GM18499 (cell line): Measurements from ENCODE around the gene LRRC51.
A peak's percentile ranks its signal among the peaks of the same experiment; 100 is the strongest.

Source experiments
- ATAC-seq: cut with Tn5 transposase; IDR thresholded peaks from one replicate; pipeline ENCODE4 v1.9.1; 2021; ENCODE audit warnings: moderate number of reproducible peaks; ENCODE audit not compliant: insufficient read depth, unreplicated experiment

LRRC51 gene, protein sequence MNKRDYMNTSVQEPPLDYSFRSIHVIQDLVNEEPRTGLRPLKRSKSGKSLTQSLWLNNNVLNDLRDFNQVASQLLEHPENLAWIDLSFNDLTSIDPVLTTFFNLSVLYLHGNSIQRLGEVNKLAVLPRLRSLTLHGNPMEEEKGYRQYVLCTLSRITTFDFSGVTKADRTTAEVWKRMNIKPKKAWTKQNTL

DNA sequence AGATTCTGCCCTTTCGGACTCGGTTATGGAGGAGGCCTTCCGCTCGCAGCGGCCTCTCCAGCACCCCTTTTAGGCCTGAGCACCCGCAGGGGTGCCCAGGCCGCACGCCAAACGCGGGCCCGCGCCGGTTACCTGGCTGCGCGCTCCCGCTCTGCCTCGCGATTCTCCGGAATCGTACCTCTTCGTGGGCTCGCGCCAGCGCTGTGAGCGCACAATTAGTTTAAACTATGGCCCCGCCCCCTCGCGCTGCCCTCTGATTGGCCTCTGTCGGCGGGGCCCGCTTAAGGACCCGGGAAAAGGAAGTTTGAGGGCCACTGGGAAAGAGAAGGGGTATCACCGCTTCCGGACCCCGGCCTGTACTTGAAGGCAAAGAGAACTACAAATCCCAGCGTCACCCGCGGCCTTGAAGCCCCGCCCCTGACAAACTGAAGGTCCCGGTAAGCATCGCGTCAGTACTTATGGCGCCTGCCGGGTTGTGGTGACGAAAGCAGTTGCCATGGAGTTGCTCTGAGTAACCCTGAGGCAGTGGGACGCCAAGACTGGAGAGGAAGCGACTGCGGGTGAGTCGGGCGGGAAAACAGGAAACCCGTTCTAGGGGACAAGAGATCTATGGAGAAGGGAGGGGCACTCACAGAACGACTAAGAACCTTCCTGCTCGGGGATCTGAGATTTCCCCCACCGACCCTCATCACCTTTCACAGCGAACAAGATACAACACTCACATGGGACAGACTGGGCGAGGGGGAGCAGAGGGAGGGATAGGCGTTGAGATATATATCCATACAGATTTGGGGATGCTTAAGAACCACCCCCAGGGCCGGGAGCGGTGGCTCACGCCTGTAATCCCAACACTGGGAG is at the start of gene LRRC51, which contains the start of gene NUMA1:
Gene LRRC51 (plus strand): TSS at position 525 of the 858 bp plus-strand sequence. CDS start 8,234 bp downstream, outside the sequence.
Gene NUMA1 (minus strand): TSS at position 217 of the 858 bp plus-strand sequence. CDS start 44,599 bp downstream, outside the sequence.
- peak; percentile 86 for ATAC-seq

DNA sequence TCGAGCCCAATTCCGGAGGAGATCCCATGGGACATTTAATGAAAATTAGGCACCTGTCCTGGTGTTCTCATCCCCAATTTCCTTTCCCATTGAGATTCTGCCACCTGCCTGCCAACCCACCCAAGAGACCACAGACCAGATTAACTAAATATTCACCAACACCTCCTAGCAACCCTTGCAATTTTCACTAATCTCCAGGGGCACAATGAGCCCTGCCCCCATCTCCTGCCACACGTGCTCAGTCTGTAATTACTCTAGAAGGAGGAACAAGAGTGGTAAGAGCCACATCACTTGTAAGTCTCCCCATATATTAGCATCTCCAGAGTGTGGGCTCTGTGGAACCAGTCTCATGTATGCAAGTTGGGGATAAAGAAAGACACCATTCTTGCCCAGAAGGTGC is 44.0 kb upstream of the LRRC51 start:
- ATAC-seq = no peak

DNA sequence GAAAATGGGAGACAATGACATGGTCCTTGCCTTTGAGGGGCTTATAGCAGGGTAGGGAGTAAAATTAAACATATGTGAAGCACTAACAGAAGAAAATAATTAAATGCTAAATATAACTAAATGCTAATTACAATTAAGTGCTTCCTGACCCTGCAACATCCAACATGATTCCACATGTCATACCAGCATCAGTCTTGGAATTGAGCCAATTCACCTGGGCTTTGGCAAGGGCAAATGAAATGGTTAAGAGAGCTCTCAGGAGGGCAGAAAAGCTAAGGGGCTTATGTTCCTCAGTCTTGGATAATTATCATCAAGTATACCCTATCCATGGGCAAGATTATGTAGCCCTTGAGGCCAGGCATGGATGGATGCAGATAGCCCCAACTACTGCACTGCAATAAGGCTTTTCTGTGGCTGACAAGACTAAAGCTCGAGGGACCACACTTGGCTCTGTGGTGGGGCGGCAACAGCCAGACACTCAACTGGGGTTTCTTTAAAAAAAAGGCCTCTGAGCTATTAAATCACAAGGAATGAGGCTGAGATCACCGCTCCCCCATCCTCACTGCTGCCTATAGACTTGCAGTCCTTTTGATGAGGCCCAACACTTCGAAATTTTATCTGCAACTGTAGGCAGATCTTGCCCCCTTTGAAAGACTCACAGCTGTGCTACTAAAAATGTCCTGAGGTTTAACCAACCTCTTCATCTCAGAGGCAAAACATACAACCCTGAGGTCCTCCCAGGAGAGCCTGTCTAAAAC is 42.9 kb upstream of the LRRC51 start:
- ATAC-seq = no peak

DNA sequence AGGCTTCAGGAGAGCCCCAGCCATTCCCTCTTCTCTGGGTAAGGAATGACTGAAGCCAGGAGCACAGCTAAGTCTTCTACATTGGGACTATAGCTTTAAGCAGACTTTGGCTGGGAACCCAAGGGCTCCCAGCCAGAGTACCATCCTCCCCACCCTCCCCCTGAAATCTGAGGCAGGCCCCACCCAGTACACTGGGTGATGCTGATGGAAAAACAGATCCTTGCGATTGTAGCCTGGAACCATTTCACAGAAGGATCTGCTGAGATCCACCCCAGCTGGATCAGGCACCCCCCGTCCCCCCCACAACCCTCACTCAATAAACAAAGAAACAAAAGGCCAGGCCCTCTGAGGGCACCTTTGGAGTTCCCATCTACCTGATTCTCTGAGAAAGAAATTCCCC is 42.2 kb upstream of the LRRC51 start:
- ATAC-seq = no peak

DNA sequence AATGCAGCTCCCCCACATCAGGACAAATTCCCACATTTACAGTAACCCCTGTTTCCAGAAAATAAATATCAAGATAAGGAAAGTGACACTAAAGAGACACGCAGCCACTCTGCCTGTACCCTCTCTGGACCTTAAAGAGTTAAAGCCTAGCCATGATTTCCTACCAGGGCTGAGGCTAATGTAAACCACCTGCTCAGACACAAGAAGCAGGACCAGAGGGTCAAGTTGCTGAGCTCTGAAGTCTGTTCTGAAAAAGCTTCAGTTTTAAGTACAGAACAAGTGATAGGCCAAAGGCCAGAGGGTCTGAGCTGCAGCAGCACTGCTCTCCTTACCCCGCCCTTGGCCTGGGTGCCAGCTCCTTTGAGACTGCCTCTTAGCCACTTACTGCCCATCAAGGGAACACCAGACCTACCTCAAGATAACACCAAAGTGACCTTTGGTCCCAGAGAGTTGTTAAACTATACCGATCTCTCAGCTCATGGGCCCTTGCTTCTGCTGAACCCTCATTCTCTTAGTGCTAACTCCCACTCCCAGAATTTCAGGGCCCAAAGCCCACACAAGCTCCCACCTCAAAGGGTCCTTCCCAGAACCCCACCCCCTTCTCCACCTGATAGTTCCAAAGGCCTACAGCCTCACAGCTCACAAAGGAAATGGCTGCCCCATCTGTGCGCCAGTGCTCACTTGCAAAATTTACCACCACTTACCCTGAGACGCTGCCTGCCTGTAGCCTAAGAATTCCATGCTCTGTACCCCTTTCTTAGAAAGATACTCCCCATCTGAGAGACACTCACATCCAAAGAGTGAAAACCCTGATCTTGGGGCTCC is 41.4 kb upstream of the LRRC51 start:
- no peak for ATAC-seq

DNA sequence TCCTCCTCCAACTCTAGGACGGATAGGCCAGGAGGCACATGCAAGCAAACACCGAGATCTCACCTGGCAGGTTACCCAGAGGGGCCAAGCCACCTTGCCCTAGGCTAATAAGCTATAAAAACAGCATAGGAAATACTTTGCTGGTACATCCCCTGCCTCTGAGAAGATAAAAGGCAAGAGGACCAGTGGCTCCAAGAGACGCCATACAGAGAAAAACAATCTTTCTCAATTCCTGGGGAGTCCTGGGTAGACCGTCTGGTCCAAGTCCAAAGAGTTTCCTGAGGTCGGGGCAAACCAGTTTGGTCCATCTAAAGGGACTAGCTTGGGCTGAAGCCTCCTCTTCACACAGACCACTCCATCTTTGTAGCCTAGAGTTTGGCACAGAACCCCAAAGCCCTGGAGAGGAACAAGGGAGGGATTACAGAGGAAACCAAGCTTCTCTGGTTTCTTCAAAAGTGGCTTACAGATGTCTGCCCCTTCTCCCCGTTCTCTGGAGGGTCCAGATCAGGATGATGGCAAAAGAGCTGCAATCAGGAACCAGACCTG is 40.7 kb upstream of the LRRC51 start:
- no peak for ATAC-seq

DNA sequence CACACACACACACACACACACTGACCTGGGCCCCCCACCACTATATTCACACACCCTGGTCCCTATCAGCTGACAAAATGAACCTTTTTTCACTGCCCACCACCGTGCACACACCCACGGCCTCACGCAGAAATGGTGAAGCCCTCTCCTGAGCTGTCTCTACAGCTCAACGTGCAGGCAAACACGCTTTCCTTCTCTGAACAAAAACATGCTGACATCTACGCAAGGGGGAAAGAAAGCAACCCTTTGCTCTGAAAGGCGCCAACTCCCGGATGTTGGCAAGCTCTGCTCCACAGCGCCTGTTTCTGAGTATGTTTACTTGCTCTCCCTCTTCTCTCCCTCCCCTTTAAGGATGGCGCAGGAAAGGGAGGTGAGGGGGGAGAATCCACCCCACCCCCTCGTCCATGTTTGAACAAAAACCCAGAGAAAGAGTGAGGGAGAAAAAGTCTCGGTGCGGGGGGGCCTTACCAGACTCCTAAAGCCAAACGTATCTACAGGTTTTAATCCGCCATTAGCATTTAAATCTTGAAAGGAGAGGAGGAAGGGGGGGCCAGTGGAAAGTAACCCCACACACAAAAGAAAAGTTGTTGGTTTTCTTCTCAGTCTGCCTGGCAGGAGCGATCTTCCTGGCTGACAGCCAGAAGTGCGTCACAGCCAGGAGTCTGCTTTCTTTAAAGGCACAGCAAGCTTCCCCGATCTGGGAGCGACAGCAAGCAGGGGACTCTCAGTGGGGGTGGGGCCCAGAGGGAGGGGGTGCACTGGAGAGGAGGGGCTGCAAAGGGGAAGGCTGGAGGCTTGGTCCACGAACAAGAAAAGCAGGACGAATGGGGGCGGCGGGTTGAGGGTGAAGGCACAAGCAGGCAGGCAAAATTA is 39.9 kb upstream of the LRRC51 start:
- ATAC-seq = no peak

DNA sequence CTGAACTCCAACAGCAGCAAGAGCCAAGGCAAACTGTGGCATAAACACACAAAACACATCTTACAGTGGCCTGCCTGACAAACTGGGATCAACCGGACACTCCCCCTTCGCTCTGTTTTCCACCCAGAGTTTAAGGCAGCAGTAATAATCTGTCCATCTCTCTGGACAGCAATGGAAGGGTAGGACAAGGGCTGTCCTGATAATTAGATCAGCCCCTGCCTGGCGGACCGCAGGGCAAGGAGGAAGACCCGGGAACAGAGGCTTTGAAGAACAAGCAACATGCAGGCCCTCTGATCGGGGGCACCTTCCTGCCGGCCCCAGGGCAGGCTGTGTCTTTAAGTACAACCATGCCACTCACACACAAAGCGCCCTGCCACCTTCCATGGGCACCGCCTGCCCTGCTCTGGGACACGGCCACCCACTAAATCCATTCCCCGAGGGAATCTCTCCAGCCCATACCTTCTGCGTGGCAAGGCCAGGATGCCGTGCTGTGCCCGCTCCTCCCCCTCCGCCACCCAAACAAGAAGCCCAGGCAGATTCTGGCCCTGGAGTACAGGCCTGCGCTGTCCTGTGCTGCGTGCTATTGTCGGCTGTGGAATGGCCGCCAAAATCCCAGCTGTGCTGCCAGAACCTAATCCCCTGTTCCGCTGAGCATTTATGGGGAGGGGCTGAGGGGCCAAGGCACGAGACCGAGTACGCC is 39.1 kb upstream of the LRRC51 start:
- ATAC-seq = no peak

DNA sequence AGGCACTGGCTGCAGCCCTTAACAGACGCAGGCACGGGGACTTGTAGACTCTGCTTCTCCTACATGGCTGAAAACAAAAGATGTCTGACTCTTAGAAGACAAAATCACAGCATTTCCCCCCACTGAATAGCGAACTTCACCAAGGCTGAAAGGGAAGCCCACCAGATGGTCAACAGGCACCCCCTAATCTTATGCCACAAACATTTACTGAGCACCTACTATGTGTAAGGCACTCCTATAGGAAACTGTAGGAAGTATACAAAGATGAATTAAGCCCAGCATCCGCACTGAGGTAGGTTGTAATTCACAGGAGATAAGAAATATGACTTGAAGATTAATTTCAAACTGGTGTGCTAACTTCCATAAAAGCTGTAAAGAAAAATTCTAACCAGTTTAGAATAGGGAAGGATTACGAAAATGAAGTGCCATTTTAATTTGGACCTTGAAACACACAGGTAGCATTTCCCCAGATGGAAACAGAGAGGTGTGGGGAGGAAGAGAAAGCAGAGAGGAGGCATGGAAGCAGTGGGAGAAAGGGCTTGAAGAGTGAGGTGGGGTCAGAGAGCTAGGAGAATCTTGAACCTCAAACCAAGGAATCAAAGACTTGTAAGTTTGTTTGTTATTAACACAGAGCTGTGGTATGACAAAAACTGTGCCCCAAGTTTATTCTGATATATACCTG is 38.4 kb upstream of the LRRC51 start:
- ATAC-seq = no peak

DNA sequence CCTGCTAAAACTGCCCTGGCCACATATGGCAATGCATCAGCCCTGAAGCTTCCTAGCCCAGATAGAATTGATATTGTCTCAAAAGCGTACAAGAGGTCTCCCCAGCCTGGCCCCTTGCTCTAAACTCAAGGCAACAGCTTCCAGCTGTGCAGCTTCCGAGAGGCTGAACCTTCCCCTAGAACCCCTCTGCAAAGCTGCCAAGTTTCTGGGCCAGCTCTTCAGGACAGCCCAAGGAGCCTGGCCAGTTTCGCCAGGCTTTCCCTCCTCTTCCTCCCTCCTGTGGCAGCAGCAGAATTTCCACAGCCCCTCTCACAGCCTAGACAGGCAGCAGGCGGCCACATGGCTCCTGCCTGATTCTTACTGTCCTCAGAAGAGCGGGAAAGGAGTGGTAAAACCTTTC is 34.8 kb upstream of the LRRC51 start:
- ATAC-seq = no peak

DNA sequence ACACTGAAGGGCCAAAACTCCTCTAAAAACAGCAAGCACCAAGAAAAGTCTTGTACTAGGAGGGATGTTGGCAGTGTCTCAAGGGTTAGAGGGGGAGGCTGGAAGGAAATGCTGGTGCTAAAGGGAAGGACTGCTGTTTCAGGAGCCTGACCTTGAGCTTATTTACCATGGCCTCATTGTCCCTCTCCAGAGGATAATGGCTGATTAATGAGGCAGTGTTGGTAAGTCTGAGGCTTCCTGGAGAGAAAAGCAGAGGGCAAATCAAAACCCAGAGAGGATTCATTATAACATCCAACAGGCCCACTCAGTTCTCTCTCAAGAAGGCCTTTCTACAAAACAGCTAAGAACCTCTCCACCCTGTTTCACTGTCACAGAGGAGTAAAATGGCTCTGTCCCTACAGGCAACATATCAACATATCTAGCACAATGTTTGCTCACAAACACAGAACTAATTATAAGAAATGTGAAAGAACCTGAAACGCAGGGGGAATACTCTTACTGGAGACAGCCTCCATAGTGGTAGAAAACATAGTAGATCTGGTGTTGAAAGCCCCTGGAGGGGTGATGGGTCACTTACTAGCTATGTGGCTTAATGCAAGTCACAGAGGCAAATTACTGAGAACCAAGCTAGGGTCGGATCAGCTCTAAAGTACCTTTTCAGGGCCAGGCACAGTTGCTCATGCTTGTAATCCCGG is 31.7 kb upstream of the LRRC51 start:
- no peak for ATAC-seq

DNA sequence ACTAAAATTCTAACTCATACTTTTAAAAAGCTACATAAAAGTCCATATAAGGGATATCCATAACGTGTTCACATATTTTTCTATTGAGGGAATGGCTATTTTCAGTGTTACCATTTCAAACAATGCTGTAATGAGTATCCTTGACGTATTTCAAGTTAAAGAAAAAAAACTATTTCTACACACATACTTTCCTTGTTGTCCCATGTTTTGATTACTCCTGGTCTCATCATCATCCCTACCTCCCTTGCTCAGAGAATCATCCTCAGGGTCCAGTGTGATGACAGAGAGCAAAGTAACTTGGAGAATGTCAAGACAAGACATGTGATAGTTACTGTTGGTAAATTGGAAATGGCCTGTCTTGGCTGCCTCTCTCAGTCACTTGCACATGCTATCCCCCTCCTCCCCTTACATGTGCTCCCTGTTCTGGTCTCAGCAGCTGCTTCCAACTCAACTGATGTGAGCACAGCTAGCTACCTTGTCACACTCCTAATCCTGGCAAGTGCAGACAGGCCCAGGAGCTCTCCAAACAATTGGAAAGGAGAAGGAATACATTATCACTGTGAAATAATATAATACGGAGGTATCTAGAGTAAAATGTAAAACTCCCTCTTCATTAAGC is 22.1 kb upstream of the LRRC51 start:
- no peak for ATAC-seq

DNA sequence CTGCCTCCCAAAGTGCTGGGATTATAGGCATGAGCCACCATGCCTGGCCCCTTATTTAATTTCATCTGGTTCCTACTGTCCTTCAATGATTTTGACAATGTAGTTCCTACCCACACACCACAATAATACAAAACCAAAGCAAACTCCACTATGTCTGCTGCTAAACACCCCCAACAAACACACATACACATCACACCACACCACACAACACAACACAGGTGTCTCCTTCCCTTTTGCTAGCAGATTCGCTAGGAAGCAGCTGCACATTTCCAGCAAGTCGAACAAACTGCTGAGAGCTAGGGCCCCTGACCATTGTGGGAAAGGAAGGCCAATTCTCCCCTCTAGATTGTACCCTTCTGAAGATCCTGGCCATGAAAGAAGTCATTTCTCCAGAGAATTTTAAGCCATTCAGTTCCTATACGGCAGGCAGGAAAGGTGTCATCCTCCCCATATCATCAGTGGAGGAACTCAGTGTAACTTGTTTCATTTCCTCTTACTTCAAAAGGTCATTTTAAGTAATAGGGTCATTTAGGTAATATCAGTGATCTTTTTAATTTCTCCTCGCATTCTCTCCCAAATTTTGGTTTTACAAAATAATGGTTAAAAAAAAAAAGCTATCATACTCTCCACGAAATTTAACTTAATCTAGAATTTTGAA is 18.8 kb upstream of the LRRC51 start:
- no peak for ATAC-seq

DNA sequence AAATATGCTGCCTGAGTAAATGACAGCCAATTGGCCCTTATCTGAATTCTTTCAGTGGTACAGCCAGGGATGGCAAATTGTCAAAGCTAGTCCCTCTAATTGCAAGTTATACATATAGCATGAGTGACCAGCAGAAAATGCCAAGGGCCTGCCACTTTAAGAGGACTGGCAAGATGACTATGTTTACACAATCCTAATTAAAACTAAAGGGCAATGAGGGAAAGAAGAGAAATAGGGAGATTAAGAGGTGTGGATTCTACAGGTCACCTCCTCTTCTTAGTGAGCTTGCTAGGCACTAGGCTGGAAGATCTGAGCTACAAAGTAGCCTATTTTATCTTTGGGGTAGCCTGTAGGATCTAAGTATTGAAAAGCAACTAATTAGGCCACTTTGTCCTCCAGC is 13.8 kb upstream of the LRRC51 start:
- ATAC-seq = no peak

DNA sequence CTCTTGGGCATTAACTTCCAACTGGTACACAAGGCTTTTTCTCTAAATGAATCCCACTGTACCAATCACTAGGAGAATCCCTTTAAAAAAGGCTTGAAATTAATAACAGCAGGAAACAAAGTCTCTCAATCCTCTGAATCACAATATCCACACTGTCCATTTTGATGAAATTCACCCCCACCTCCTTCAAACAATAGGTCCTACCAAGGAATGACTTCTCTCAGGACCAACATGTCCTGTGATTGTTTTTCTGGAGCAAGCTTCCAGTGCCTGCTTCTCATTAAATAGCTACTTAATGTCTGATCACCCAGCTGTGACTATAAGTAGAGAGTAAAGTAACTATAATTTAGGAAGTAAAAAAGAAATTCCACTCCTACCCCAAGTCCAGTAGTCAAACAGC is 13.4 kb upstream of the LRRC51 start:
- ATAC-seq = no peak

DNA sequence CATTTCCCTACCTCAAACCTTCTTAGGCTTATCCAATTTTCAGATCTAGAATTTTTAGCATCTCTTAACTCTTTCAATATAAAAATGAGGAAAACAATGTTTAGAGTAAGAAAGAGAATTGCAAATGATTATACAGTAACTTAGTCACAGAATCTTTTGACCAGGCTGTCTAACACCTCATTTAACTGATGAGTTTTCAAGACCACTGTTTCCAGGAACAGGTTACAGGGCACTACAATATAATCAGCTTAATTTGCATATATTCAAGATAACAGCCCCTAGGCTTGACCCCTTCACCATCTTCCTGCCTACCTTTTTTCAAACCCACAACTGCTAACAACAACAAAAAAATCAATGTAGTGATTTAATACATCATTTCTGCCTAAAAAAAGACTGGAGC is 13.0 kb upstream of the LRRC51 start:
- no peak for ATAC-seq
